ENCODE results near the gene OR2AT4.
A peak's percentile ranks its signal among the peaks of the same experiment; 100 is the strongest.
"Not testable (repeated sequence)": the region's sequence is repeated elsewhere in the genome, so short reads cannot be mapped to it uniquely, and the experiment has no call there.

The OR2AT4 gene

GRCh38 chr11:75068559-75068958, 28.1 kb downstream of the OR2AT4 start:
- no peak for DNase-seq (ENCODE audit: low read depth)

GRCh38 chr11:75066061-75066460, 30.6 kb downstream of the OR2AT4 start:
- no peak for DNase-seq (ENCODE audit: low read depth)

DNA sequence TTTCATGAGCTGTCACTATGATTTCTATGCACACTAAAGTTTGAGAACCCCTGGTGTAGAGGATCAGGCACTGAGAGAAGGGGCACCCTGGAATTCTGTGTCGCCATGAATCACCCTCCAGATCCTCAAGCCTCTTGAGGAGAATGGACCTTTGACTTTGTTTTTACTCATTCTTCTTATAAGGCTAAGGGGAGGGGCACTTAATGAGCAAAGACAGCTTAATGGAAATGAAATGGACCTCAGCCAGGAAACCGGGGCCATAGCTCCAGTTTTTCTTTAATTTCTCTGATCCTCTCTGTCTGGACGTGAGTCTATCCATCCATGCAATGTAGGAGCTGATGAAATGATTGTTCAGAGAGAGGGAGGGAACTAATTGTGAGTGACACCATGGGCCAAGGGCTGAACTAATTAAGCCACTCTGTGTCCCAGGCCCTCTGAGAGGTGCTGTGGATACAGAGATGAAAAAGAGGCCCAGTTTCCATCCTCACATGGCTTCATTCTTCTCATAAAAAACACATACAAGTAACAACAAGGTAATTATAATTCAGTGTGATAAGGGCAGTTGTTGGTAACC, 32.8 kb downstream of the OR2AT4 start:
- peak; percentile 10 for DNase-seq (ENCODE audit: low read depth)

DNA sequence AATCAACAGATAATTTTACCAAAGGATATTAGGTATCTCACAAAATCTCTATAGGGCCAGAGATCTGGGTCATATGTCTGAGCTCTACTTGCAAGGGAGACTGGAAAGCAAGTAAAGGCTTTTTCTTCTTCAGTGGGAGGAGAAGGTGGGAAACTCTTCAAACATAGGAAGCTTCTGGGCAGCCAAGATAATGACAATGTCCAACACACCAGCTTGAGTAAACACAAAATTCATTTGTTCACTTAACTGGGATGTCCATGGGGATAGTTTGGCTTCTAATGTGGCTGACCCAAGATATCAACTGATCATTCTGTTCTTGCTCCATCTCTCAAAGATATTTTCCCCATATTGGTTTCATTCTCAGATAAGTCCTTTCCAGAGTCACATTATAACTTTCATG, 37.4 kb downstream of the OR2AT4 start:
- DNase-seq (ENCODE audit: low read depth), result no peak

- DNase-seq (ENCODE audit: low read depth), result no peak
Measured at GRCh38 chr11:75056814-75057213, 39.9 kb downstream of the OR2AT4 start.

DNA sequence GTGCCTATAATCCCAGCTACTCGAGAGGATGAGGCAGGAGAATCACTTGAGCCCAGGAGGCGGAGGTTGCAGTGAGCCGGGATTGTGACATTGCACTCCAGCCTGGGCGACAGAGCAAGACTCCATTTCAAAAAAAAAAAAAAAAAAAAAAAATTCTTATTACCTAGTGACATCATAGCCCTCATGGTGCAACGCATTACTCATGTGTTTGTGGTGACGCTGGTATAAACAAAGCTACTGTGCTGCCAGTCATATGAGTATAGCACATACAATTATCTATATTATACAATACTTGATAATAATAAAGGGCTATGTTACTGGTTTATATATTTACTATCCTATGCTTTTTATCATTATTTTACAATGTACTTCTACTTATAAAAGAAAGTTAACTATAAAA, 41.2 kb downstream of the OR2AT4 start:
- DNase-seq (ENCODE audit: low read depth), result no peak

- no peak for DNase-seq (ENCODE audit: low read depth)
Measured at GRCh38 chr11:75052457-75052856, 44.2 kb downstream of the OR2AT4 start.

DNA sequence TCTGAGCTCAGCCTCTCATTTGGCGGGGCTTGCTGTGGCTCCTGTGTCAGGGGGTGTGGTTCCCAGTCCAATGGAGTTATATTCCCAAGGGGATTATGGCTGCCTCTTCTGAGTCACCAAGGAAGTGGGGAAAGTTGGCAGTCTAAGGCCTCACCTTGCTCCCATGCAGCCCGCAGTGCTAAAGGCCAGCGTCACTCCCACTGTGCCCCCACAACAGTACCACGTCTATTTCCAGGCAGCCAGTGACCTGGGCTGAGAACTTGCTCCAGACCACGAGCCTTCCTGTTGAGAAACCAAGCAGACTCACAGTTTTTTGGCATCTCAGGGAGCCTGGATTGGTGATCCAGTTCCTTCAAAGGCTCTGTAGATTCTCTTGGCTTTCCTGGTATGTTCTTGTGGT, 45.6 kb downstream of the OR2AT4 start:
- no peak for DNase-seq (ENCODE audit: low read depth)

- DNase-seq (ENCODE audit: low read depth), result no peak
Measured at GRCh38 chr11:75050516-75050915, 46.2 kb downstream of the OR2AT4 start.

- not testable (repeated sequence) for DNase-seq (ENCODE audit: low read depth)
Measured at GRCh38 chr11:75049501-75050266, 47.0 kb downstream of the OR2AT4 start.

DNA sequence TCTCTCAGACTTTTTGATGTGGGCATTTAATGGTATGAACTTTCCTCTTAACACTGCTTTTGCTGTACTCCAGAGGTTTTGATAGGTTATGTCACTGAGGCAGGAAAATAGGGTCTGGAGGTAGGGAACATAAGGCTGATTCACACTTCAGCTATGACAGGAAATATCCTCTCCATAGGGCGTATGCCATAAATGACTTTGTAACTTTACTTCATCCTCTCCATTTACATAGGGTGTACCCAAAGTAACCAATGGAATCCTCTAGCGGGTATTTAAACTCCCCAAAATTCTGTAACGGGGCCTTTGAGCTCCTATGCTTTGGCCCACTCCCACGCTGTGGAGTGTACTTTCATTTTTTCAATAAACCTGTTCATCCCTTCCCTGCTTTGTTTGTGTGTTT, 49.5 kb downstream of the OR2AT4 start:
- DNase-seq (ENCODE audit: low read depth), result no peak

DNA sequence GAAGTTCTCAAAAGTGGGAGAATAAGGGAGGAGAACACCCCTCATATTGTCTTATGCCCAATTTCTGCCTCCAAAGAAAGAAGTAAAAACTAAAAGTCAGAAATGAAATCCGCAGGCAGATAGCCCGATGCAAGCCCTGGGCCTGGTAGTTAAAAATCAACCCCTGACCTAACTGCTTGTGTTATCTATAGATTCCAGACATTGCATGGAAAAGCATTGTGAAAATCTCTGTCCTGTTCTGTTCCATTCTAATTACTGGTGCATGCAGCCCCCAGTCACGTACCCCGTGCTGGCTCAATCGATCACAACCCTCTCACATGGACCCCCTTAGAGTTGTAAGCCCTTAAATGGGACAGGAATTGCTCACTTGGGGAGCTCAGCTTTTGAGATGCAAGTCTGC, 50.0 kb downstream of the OR2AT4 start:
- DNase-seq (ENCODE audit: low read depth), result not testable (repeated sequence)

DNA sequence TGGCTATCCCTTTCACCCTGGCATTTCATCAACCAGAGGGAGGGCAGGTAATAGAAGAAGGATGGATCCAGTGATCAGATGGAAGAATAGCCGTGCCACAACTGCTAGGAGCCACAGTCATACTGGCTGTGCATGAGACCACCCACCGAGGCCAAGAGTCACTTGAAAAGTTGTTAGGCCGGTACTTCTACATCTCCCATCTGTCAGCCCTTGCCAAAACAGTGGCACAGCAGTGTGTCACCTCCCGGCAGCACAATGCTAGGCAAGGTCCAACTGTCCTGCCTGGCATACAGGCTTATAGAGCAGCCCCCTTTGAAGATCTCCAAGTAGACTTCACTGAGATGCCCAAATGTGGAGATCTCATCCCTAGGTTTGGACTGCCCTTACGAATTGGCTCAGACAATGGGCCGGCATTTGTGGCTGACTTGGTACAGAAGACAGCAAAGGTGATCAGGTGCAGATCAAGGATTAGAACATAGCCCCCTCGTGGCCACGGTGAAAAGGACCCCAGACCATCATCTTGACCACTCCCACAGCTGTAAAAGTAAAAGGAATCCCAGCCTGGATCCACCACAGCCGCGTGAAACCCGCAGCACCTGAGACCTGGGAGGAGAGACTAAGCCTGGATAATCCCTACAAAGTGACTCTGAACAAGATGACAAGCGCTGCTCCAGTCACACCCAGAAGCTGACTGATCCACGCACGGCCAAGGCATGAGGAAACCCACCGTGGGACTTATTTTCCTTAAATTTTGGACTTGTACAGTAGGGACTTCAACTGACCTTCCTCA, 52.1 kb downstream of the OR2AT4 start:
- DNase-seq (ENCODE audit: low read depth), result not testable (repeated sequence)

- not testable (repeated sequence) for DNase-seq (ENCODE audit: low read depth)
Measured at GRCh38 chr11:75041821-75042220, 54.9 kb downstream of the OR2AT4 start.

GRCh38 chr11:75041263-75041662, 55.4 kb downstream of the OR2AT4 start:
- DNase-seq (ENCODE audit: low read depth), result no peak

- no peak for DNase-seq (ENCODE audit: low read depth)
Measured at GRCh38 chr11:75040167-75040770, 56.4 kb downstream of the OR2AT4 start.

DNA sequence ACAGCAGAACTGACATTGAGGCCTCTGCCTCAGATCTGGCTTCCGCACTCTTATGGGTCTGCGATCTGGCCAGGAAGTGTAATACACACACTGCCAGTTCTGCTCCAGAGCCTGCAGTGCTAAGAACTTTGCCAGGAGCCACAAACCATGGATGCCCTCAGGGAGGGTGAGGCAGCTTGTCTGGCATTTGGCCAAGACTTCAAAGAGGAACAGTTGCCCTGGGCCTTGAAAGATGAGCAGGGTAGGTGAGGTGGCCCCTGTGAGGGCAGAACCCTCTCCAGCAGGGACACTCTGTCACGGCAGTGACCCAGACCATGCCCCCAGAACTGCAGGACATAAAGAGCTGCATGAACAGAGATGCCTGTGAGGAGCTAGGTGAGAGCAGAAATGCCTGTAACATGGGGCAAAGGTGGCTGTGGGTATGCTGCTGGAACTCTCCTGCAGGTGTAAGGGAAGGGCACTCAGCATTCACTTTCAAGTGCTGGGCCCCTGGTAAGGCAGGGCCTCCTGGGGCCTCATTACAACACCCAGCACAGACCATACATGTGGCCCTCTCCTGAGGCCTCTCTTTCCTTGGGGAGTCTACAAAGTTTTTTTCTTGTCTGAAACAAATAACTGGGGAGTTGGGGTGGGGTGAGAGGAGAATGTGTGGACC, 60.6 kb downstream of the OR2AT4 start:
- DNase-seq (ENCODE audit: low read depth), result peak; percentile 23

GRCh38 chr11:75035256-75035655, 61.4 kb downstream of the OR2AT4 start:
- no peak for DNase-seq (ENCODE audit: low read depth)

- DNase-seq (ENCODE audit: low read depth), result no peak
Measured at GRCh38 chr11:75033916-75034315, 62.8 kb downstream of the OR2AT4 start.

DNA sequence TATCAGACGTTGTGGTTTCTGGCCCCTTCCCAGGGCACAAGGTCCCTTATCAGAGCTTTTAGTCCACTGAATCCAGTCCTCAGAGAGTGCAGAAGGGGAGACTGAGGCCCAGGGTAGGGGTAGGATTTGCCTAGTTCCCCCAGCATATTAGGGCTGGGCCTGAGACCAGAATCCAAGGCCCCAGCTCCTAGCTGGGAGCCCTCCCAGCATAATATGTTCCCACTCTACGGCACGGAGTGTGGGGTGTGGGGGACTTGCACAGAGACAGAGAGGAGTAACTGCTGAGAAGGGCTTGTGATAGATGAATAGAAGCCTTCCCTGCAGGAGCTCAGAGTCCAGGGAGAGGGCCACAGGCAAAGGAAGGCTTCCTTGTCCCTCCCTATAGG, 64.1 kb downstream of the OR2AT4 start:
- no peak for DNase-seq (ENCODE audit: low read depth)

- peak; percentile 75 for DNase-seq (ENCODE audit: low read depth)
Measured at GRCh38 chr11:75031771-75032549, 64.7 kb downstream of the OR2AT4 start.
